ENCODE data around the gene ABHD2.
"Not testable (repeated sequence)": the region's sequence is repeated elsewhere in the genome, so short reads cannot be mapped to it uniquely, and the experiment has no call there.

The ABHD2 gene

GRCh38 chr15:89087830-89088604 is at the start of gene ABHD2:
Gene ABHD2 (plus strand): TSS chr15:89088456. CDS start chr15:89116328, 27,872 bp downstream.
- peak; percentile 99 for DNase-seq (ENCODE audit: low spot score)

- DNase-seq (ENCODE audit: low spot score): no peak
Measured at GRCh38 chr15:89039142-89039541, 49.1 kb upstream of the ABHD2 start.

- no peak for DNase-seq (ENCODE audit: low spot score)
Measured at GRCh38 chr15:89041507-89041906, 46.7 kb upstream of the ABHD2 start.

GRCh38 chr15:89042387-89042786 is 45.9 kb upstream of the ABHD2 start:
- no peak for DNase-seq (ENCODE audit: low spot score)

- DNase-seq (ENCODE audit: low spot score): no peak
Measured at GRCh38 chr15:89043031-89044002, 44.9 kb upstream of the ABHD2 start.

GRCh38 chr15:89049016-89049666 is 39.1 kb upstream of the ABHD2 start:
- DNase-seq (ENCODE audit: low spot score): not testable (repeated sequence)

GRCh38 chr15:89051875-89052274 is 36.4 kb upstream of the ABHD2 start:
- DNase-seq (ENCODE audit: low spot score): no peak

GRCh38 chr15:89052474-89052873 is 35.8 kb upstream of the ABHD2 start:
- DNase-seq (ENCODE audit: low spot score): no peak

- DNase-seq (ENCODE audit: low spot score): no peak
Measured at GRCh38 chr15:89054873-89055272, 33.4 kb upstream of the ABHD2 start.

- DNase-seq (ENCODE audit: low spot score): peak; percentile 86
Measured at GRCh38 chr15:89057506-89058133, 30.6 kb upstream of the ABHD2 start.

GRCh38 chr15:89058376-89058775 is 29.9 kb upstream of the ABHD2 start:
- no peak for DNase-seq (ENCODE audit: low spot score)

GRCh38 chr15:89058876-89059405 is 29.3 kb upstream of the ABHD2 start:
- no peak for DNase-seq (ENCODE audit: low spot score)

GRCh38 chr15:89066280-89066679 is 22.0 kb upstream of the ABHD2 start:
- DNase-seq (ENCODE audit: low spot score): no peak

GRCh38 chr15:89067751-89068150 is 20.5 kb upstream of the ABHD2 start:
- no peak for DNase-seq (ENCODE audit: low spot score)

- DNase-seq (ENCODE audit: low spot score): no peak
Measured at GRCh38 chr15:89068325-89068784, 19.9 kb upstream of the ABHD2 start.

GRCh38 chr15:89070197-89071124 is 17.8 kb upstream of the ABHD2 start:
- no peak for DNase-seq (ENCODE audit: low spot score)

GRCh38 chr15:89071471-89071870 is 16.8 kb upstream of the ABHD2 start:
- DNase-seq (ENCODE audit: low spot score): no peak

GRCh38 chr15:89072277-89072869 is 15.9 kb upstream of the ABHD2 start:
- no peak for DNase-seq (ENCODE audit: low spot score)

GRCh38 chr15:89074402-89075012 is 13.7 kb upstream of the ABHD2 start:
- DNase-seq (ENCODE audit: low spot score): no peak

Measured in CD4-positive, alpha-beta T cell treated with Interleukin-2 at 100 ng/mL for 4 hours (primary cell).